C4-2B (cell line): Measurements from ENCODE around the gene HSD17B8.

ENCODE experiments used
- H3K27ac ChIP-seq: fragments of 450-650 bp; 2 replicates; pipeline ENCODE4 v1.5.1; 2017
- ZFX ChIP-seq: fragments of 450-650 bp; IDR thresholded peaks from 2 replicates; pipeline ENCODE4 v1.6.1; 2017
- TF ChIP-seq, protein P1 (sequence below): fragments of 450-650 bp; conservative IDR thresholded peaks from 2 replicates; pipeline ENCODE4 v1.5.1; 2017; ENCODE audit warnings: mild to moderate bottlenecking

The HSD17B8 gene

GRCh38 chr6:33205191-33206026 lies 954 bp downstream of the HSD17B8 start:
- peak overlapping the region; percentile 84 for H3K27ac ChIP-seq
- TF ChIP-seq, protein P1, sequence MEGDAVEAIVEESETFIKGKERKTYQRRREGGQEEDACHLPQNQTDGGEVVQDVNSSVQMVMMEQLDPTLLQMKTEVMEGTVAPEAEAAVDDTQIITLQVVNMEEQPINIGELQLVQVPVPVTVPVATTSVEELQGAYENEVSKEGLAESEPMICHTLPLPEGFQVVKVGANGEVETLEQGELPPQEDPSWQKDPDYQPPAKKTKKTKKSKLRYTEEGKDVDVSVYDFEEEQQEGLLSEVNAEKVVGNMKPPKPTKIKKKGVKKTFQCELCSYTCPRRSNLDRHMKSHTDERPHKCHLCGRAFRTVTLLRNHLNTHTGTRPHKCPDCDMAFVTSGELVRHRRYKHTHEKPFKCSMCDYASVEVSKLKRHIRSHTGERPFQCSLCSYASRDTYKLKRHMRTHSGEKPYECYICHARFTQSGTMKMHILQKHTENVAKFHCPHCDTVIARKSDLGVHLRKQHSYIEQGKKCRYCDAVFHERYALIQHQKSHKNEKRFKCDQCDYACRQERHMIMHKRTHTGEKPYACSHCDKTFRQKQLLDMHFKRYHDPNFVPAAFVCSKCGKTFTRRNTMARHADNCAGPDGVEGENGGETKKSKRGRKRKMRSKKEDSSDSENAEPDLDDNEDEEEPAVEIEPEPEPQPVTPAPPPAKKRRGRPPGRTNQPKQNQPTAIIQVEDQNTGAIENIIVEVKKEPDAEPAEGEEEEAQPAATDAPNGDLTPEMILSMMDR, result no peak
- TF ChIP-seq ZFX, result no peak

GRCh38 chr6:33206027-33206863 lies 1.8 kb downstream of the HSD17B8 start:
- no peak overlapping the region for H3K27ac ChIP-seq
- no peak for TF ChIP-seq ZFX

DNA sequence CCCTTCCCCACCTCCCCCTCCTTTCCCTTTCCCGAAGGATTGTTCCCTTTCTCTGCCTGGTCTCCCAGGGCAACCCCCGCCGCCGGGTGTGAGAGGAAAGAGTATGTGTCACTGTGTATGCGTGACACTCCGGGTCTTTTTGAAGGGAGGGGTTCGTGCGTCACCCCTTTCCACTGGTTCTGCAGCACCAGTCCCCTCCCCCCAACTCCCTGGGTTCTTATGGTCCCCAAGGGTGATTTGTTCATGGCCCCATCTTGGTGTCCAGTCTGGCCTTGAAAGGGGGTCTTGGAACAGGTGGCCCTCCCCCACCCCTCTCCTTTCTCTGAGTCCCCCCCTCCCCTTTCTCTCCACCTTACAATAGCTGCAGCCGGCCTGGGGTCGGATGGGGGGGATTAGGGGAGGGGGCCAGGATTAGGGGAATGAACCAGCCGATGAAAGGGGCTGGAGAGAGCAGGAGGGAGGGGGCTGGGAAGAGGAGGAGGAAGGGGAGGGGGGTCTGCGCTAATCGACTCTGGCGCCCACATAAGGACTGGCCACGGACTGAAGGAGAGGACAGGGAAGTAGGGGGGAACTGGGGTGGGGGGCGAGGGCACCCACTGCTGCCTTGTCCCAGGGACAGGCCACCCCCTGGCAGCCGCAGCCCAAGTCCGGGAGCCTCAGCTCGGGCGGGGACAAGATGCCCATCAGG lies 2.6 kb downstream of the HSD17B8 start:
- TF ChIP-seq ZFX, result no peak
- TF ChIP-seq, protein P1, result no peak
- H3K27ac ChIP-seq, result peak overlapping the region; percentile 90

- TF ChIP-seq, protein P1, result no peak
- TF ChIP-seq ZFX, result no peak
- H3K27ac ChIP-seq, result peak overlapping the region; percentile 90
Measured at GRCh38 chr6:33207552-33208090, 3.2 kb downstream of the HSD17B8 start.

DNA sequence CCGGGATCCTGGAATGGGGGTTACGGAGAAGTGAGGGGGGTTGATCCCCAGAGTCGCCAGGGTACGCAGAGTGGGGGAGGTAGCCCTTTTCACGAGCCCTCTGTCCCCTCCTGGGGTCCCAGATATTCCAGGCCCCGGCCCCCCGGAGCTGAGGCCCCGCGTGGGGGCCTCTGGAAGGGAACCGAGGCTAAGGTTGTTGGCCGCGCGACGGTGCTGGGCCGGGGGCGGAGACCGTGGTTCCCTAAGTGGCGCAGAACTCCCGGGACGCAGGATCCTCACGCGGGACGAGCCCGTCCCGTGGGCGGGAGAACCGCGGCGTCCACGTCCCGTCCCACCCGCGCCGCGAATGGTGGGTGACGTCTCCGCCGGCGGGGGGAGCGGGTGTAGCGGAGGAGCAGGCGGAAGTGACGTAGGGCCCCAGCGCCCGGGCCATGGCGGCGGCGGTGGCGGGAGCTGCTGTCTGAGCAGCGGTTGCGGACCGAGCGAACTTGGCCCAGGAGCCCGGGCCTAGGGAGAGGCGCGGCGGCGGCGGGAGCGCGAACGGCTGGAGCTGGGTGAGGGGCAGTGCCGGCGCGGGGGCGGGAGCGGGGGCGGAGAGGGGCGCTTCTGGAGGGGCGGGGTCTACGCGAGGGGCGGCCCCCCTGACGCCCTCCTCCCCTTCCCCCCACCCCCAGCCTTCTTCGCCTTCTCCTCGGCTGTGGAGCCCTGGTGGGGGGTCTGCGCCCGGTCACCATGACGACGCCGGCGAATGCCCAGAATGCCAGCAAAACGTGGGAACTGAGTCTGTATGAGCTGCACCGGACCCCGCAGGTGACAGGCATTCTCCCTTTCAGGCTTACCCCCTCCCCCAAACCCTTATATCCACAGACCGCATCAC lies 3.9 kb downstream of the HSD17B8 start, which contains the start of gene RING1:
TSS of gene RING1 (plus strand) at position 410 of the 877 bp plus-strand sequence. CDS start at position 733, 323 bp downstream.
- H3K27ac ChIP-seq, result peak within 1 kb of the TSS; percentile 90

GRCh38 chr6:33209856-33210255 lies 5.4 kb downstream of the HSD17B8 start:
- TF ChIP-seq, protein P1, result no peak
- no peak for TF ChIP-seq ZFX
- no peak overlapping the region for H3K27ac ChIP-seq

More for the DNA sequence above, 3.9 kb downstream of the HSD17B8 start, which contains the start of gene RING1:
- TF ChIP-seq, protein P1, result no peak
- TF ChIP-seq ZFX, result peak; percentile 62; the same call in 1 of the 2 replicates
